Measurements from ENCODE around the gene FAU. TPM values are rescaled to one million over a fixed set of nuclear protein-coding genes. Genes with fewer than 3 reads are reported as not detected.

FAU gene
- polyA plus RNA-seq, 3 donors = 732 to 1,153 (median 967) TPM

- WGBS, 3 donors = 1 to 3% (median 2%) methylated on average over 47 to 57 of the region's 57 CpGs
- H3K27ac ChIP-seq (ENCODE audit: low read depth, low read length) = no peak overlapping the region
Measured at GRCh38 chr11:65112546-65113360, 9.2 kb downstream of the FAU start.

- H3K27ac ChIP-seq (ENCODE audit: low read depth, low read length) = no peak within 1 kb of the TSS
- 0 to 1% (median 1%) methylated on average over 43 to 64 of the region's 64 CpGs for WGBS, 3 donors
Measured at GRCh38 chr11:65111744-65112545, 10.0 kb downstream of the FAU start, which contains the start of gene TM7SF2. TSS of gene TM7SF2 (plus strand) at chr11:65111872. CDS start at chr11:65112016, 144 bp downstream.

- WGBS, 3 donors = 61 to 69% (median 68%) methylated on average over 30 to 31 of the region's 31 CpGs
- H3K27ac ChIP-seq (ENCODE audit: low read depth, low read length) = no peak overlapping the region
Measured at GRCh38 chr11:65111159-65111743, 10.7 kb downstream of the FAU start.

- no peak overlapping the region for H3K27ac ChIP-seq (ENCODE audit: low read depth, low read length)
- WGBS, 3 donors = 11 to 13% (median 12%) methylated on average over 18 of the region's 18 CpGs
Measured at GRCh38 chr11:65110354-65110861, 11.5 kb downstream of the FAU start.

- H3K27ac ChIP-seq (ENCODE audit: low read depth, low read length) = no peak overlapping the region
- 87 to 90% (median 87%) methylated on average over 36 of the region's 36 CpGs for WGBS, 3 donors
Measured at GRCh38 chr11:65109231-65110198, 12.4 kb downstream of the FAU start.

- H3K27ac ChIP-seq (ENCODE audit: low read depth, low read length) = no peak overlapping the region
- WGBS, 3 donors = 93% methylated on average over 37 to 38 of the region's 38 CpGs
Measured at GRCh38 chr11:65108469-65109123, 13.3 kb downstream of the FAU start.

- no peak overlapping the region for H3K27ac ChIP-seq (ENCODE audit: low read depth, low read length)
- 94 to 95% (median 94%) methylated on average over 50 to 52 of the region's 52 CpGs for WGBS, 3 donors
Measured at GRCh38 chr11:65107751-65108468, 14.0 kb downstream of the FAU start.

GRCh38 chr11:65107078-65107477, 14.9 kb downstream of the FAU start:
- no peak overlapping the region for H3K27ac ChIP-seq (ENCODE audit: low read depth, low read length)
- 91 to 95% (median 94%) methylated on average over 15 of the region's 15 CpGs for WGBS, 3 donors

- WGBS, 3 donors = 32 to 80% (median 72%) methylated on average over 4 of the region's 4 CpGs
- H3K27ac ChIP-seq (ENCODE audit: low read depth, low read length) = no peak overlapping the region
Measured at GRCh38 chr11:65104628-65105027, 17.3 kb downstream of the FAU start.

GRCh38 chr11:65103476-65103875, 18.5 kb downstream of the FAU start:
- no peak overlapping the region for H3K27ac ChIP-seq (ENCODE audit: low read depth, low read length)

- WGBS, 3 donors = 64 to 87% (median 85%) methylated on average over 8 of the region's 8 CpGs
- H3K27ac ChIP-seq (ENCODE audit: low read depth, low read length) = no peak overlapping the region
Measured at GRCh38 chr11:65102142-65103095, 19.5 kb downstream of the FAU start.

- 75 to 81% (median 80%) methylated on average over 6 of the region's 6 CpGs for WGBS, 3 donors
Measured at GRCh38 chr11:65100674-65101350, 21.1 kb downstream of the FAU start.

GRCh38 chr11:65096926-65097325, 25.0 kb downstream of the FAU start:
- WGBS, 3 donors = 24 to 43% (median 38%) methylated on average over 8 of the region's 8 CpGs
- no peak overlapping the region for H3K27ac ChIP-seq (ENCODE audit: low read depth, low read length)

More at GRCh38 chr11:65100674-65101350, 21.1 kb downstream of the FAU start:
- no peak overlapping the region for H3K27ac ChIP-seq (ENCODE audit: low read depth, low read length)

GRCh38 chr11:65095974-65096806, 25.7 kb downstream of the FAU start, which contains the start of gene VPS51:
TSS of gene VPS51 (plus strand) at chr11:65096214. CDS start at chr11:65096251, 37 bp downstream.
- H3K27ac ChIP-seq (ENCODE audit: low read depth, low read length) = no peak within 1 kb of the TSS
- WGBS, 3 donors = 0 to 1% (median 0%) methylated on average over 46 to 52 of the region's 52 CpGs

Data from adipose tissue (tissue), 3 donors.